Hematopoietic multipotent progenitor cell treated with erythropoietin and hydrocortisone succinate and interleukin-3 and kit ligand, for 17 days (in vitro differentiated cells): ENCODE measurements around the gene SPECC1.
"Not testable (repeated sequence)": the region's sequence is repeated elsewhere in the genome, so short reads cannot be mapped to it uniquely, and the experiment has no call there.

Experiments used
- DNase-seq: peaks from one replicate; pipeline ENCODE4 v3.0.0-alpha.2; 2015; ENCODE audit warnings: low spot score

SPECC1 gene

GRCh38 chr17:20173091-20173490 lies 163.9 kb downstream of the SPECC1 start:
- DNase-seq, result no peak

- DNase-seq, result no peak
Observed at GRCh38 chr17:20174588-20175265, 165.6 kb downstream of the SPECC1 start.

GRCh38 chr17:20179041-20179440 lies 169.9 kb downstream of the SPECC1 start:
- DNase-seq, result no peak

GRCh38 chr17:20180661-20181060 lies 171.5 kb downstream of the SPECC1 start:
- no peak for DNase-seq

DNA sequence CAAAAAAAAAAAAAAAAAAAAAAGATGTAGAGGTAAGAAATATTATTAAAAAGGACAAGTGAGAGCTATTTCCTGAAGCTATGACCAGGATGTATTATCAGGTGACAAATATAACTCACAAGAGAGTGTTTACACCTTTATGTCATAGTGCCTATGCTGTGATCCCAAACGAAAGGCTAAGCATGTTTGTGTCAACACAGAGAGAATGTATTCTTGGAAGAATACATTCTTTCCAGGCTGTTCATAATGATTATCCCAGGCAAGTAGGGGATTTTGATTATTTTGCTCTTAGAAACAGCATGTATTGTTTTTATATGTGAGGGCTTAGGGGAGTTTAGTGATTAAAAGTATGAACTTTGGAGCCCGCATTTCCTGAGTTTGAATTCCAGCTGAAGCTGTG lies 175.0 kb downstream of the SPECC1 start:
- DNase-seq, result no peak

DNA sequence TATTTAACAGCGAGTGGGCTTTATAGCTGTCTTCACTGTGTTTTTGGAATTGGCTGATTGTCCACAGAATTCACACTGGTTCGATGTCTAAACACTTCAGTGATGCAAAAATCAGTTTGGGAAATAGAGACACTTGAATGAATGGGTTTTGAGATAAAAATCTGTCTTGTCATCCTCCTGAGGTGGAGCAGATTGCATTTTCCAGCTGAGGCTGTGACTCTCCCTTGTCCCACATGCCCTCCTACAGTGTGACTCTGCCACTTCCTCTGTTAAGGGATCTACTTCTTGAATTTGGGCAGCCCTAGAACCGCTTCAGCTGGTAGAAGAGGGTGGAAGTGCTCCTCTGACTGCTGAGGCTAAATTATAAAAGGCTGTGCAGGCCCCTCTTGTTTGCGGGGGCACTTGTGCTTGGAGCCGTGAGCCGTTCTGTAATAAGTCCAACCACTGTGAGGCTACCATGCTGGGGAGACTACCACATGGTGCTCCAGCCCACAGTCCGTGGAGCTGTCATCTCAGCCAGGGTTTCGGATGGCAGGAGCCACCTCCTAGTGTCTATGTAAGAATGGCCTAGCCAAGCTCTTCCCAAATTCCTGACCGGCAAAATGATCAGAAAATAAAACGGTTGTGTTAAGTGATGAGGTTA lies 175.9 kb downstream of the SPECC1 start:
- DNase-seq, result peak; percentile 32

DNA sequence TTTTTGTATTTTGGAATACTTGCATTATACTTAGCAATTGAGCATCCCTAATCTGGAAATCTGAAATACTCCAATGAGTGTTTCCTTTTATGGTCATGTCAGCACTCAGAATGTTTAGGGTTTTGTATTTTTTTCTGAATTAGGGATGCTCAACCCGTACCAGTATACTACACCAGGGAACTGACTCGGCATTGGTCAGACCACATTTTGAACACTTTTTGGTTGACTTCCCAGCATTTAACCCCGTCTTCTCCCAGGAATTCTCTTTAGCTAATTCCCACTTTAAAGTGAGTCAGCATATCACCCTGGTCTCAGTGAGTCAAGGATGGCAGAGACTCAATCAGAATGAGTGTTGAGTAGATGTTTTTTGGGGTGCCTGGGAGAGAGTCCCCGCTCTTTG lies 177.9 kb downstream of the SPECC1 start:
- no peak for DNase-seq

DNA sequence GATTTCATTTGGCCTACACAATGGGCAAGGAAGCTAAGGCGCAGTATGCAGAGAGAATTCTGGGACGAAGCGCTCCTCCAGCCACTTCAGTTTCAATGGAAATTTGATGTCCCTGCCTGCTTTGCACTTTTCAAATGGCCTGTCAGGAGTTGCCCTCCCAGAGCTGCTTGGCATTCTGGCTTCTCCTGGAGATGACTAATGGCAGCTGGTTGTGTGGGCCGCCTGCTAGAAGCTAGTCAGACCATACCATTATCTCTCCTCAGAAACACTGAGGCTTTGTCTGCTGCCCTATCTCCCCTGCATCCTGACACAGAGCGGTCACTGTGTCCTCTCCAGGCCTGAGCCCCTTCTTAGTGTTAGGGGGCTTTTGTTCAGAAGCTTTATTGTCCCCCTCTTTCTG lies 180.1 kb downstream of the SPECC1 start:
- no peak for DNase-seq

DNA sequence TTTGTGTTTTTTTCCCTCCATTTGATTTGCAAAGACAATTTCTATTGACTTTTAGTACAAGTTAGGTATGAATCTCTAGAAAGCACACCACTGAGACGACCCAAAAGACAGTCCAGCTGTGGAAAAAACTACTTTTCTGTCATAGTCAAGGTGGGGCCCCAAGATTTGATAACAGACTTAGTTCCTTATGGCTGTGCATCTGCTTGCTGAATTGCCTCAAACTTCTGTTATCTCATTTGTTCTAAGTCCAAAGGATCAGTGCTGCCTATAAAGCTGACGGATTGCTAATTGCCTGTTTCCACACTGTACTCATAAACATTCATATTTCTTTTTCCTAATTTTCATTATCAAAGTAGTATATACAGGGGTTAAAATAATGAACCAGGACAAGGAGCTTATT lies 180.8 kb downstream of the SPECC1 start:
- DNase-seq, result peak; percentile 29

DNA sequence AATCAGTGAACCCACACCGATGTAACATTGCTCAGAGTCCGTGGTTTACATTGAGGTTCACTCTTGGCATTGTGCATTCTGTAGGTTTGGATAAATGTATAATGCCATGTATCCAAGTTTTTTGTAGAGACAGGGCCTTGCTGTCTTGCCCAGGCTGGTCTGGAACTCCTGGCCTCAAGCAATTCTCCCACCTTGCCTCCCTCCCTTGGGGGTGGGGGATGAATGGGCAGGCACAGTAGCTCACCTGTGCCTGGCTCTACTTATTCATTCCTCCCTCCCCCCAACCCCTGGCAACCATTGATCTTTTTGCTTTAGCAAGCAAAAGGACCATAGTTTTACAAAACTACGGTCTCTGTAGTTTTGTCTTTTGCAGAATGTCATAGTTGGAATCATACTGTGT lies 181.4 kb downstream of the SPECC1 start:
- no peak for DNase-seq

- DNase-seq, result peak; percentile 22
Observed at GRCh38 chr17:20191056-20191455, 181.9 kb downstream of the SPECC1 start.

- DNase-seq, result not testable (repeated sequence)
Observed at GRCh38 chr17:20196286-20196685, 187.1 kb downstream of the SPECC1 start.

DNA sequence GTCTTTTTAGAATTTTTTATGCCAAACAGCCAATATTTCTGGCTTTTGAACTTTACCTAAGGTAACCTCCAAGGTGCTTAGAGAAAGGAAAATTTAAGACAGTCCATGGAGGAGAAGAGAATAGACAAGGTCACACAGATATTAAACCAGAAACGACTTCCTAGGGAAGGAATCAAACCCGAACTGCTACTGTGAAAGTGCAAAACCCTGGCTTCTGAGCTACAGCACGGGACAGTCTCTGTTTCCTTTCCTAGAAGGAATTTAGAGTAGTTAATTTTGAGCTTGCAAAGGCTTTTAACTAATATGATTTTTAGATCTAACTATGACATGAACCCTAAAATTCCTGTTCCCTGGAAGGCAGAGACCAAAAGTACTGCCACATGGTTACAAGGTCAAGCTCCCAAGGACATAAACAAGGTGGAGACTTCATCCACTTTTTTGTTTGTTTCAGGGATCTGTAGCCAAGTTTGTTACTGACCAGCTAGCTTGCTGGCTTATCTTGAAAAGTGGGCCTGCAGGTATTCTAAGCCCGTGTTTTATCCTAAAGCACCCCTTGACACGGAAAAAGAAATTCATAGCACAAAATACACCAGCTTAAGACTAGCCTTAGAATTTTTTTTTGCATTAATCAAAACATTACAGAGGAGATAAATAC lies 188.2 kb downstream of the SPECC1 start:
- DNase-seq, result no peak

- DNase-seq, result no peak
Observed at GRCh38 chr17:20200016-20200795, 191.0 kb downstream of the SPECC1 start.

DNA sequence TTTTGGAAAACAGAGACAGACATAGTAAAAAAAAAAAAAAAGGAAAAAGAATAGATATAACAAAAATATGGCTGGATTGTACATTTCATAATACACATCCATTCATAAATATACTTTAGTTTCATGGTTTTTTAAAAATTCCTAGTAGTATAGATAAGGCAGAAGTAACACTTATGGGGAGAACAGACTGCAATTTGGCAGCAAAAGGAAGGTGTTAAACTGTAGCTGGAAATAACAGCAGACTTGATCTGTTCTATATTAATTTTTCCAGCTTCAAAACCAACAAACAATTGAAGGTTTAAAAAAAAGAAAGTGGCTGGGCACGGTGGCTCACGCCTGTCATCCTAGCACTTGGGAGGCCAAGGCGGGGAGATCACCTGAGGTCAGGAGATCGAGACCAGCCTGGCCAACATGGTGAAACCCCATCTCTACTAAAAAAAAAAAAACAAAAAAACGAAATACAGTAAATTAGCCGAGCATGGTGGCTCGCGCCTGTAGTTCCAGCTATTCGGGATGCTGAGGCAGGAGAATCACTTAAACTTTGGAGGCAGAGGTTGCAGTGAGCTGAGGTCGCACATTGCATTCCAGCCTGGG lies 191.8 kb downstream of the SPECC1 start:
- DNase-seq, result no peak

DNA sequence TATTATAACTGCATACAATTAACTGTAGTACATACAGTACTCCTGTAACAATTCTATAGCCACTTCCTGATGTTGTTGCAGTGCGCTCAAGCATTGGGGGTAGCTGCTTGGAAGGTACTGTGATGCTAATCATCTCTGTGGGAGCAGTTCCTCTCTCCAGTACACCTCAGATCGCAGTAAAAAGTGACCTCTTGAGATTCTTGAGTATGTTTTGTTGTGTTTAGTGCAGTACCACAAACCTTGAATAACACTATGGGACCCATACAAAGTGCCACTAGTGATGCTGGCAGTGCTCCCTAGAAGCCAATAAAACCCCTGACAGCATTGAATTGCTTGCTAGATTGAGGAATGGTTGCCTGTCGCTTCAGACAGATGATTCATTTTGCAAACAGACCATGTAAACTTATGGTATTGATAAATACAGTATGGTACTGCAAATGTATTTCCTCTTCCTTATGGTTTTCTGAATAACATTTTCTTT lies 193.0 kb downstream of the SPECC1 start:
- DNase-seq, result no peak

- no peak for DNase-seq
Observed at GRCh38 chr17:20203018-20203417, 193.9 kb downstream of the SPECC1 start.

DNA sequence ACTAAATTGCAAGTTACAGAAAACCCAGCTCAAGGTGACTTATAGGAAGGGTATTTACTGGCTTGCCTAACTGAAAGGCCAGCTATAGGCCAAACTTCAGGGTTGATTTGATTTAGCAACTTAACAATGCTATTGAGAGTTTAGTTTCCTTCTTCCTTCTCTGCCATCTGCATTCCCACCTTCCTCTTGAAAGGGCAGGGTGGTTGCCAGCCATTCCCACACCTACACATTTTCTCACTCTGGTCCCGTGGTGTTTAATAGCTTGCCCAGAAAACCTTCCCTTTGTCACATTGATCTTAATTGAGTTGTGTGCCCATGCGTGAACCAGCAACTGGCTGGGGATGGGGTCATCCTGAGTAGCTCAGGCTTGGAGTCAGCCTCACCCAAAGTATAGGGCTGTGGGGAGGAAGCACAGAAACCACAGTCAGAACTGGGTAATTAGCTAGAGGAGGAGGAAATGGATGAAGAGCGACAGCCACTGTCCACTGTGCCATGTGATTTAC lies 194.7 kb downstream of the SPECC1 start:
- DNase-seq, result no peak

GRCh38 chr17:20205609-20206008 lies 196.4 kb downstream of the SPECC1 start:
- DNase-seq, result no peak

DNA sequence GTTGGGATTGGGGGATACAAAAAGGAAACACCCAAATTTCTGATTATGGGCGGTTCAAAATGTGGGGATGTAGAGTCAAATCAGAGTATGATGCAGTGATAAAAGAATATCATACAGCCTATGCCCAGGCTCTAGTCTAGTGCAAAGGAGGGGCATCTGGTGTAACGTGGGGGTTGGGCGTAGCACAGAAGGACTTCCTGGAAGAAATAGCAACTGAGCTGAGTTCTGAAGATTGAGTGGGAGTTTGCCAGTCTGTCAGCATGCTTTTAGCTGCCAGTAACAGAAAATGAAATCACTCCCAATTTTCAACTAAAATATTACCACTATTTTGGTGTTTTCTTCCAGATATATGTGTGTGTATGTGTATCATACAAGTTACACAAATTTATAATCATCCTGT lies 196.9 kb downstream of the SPECC1 start:
- DNase-seq, result peak; percentile 46

GRCh38 chr17:20206591-20206990 lies 197.4 kb downstream of the SPECC1 start:
- DNase-seq, result peak; percentile 28
